ES-I3 (cell line): Measurements from ENCODE around the gene TMX4.
A peak's percentile ranks its signal among the peaks of the same experiment; 100 is the strongest.
"Not testable (repeated sequence)": the region's sequence is repeated elsewhere in the genome, so short reads cannot be mapped to it uniquely, and the experiment has no call there.

Source experiments
- H3K36me3 ChIP-seq: 2 replicates; pipeline ENCODE4 v1.6.1; 2013; ENCODE audit warnings: mild to moderate bottlenecking, low read length, control low read depth, moderate library complexity; ENCODE audit not compliant: insufficient read depth
- H3K4me1 ChIP-seq: 2 replicates; pipeline ENCODE4 v1.6.1; 2013; ENCODE audit warnings: mild to moderate bottlenecking, control low read depth, low read length; ENCODE audit not compliant: insufficient read depth
- H3K9ac ChIP-seq: 2 replicates; pipeline ENCODE4 v1.6.1; 2013; ENCODE audit warnings: low read depth, mild to moderate bottlenecking, low read length, moderate library complexity
- H3K9me3 ChIP-seq: 2 replicates; pipeline ENCODE4 v1.6.1; 2013; ENCODE audit warnings: mild to moderate bottlenecking, low read length, moderate library complexity; ENCODE audit not compliant: control insufficient read depth, insufficient read depth

The TMX4 gene

GRCh38 chr20:8036771-8037170, 17.2 kb upstream of the TMX4 start:
- H3K4me1 ChIP-seq = no peaks in the 10 kb centered on the region
- no peaks in the 10 kb centered on the region for H3K36me3 ChIP-seq
- no peak overlapping the region for H3K9ac ChIP-seq
- no peaks in the 10 kb centered on the region for H3K9me3 ChIP-seq

DNA sequence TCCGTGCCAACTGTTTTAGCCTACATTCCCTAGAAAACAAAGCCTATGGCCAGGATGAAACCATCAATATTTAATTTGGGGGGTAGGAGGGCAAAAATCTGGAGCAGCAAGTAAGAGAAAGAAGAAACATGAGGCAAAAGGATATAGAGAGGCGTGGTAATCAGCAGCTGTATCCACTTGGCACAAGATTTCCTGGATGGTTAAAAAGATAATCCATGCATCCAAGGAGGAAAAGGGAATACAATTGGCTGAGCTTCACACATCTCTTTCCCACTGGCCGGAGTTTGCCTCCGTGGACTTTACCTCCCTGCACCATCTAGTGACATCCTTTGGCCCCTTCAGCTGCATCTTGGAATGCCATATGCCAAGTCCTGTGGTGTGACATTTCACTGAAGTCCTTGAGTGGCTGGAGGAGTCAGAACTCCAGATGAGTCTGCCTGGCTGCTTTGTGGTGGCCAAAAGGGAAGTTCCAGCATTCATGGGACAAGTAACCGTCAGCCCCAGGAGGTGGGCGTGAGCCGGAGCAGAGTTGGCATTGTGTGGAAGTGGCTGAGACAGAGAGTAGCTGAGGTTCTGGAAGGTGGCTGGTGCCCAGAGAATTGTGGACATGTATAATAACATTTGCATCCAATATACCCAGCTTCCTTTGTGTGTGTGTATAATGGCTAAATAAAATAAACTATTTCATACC, 13.7 kb upstream of the TMX4 start:
- Histone ChIP-seq H3K9me3 (no peaks in the 10 kb centered on the region), H3K36me3 (no peaks in the 10 kb centered on the region), H3K9ac (no peak overlapping the region), H3K4me1 (no peaks in the 10 kb centered on the region)

DNA sequence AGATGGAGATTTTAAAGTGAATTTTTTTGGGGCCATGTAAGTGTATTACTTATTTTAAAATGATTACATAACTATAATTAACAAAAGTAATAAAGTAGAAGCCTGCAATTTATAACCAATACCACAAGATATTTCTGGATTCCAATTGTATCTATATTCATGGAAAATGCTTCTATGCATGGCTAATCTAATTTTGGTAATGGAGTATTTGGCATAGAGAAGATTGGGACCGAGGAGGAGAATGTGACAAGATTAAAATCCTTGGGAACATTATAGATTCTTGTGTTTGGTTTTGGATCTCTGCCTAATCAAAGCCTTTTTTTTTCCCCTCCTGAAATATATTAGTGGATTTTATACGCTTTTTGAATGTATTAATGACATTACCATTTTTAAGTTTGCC, 12.9 kb upstream of the TMX4 start:
- H3K9ac ChIP-seq = no peak overlapping the region
- no peaks in the 10 kb centered on the region for H3K9me3 ChIP-seq
- H3K36me3 ChIP-seq = no peaks in the 10 kb centered on the region
- H3K4me1 ChIP-seq = no peaks in the 10 kb centered on the region

- not testable (repeated sequence) for H3K36me3 ChIP-seq, H3K4me1 ChIP-seq, H3K9me3 ChIP-seq
Measured at GRCh38 chr20:8031539-8031938, 12.0 kb upstream of the TMX4 start.

DNA sequence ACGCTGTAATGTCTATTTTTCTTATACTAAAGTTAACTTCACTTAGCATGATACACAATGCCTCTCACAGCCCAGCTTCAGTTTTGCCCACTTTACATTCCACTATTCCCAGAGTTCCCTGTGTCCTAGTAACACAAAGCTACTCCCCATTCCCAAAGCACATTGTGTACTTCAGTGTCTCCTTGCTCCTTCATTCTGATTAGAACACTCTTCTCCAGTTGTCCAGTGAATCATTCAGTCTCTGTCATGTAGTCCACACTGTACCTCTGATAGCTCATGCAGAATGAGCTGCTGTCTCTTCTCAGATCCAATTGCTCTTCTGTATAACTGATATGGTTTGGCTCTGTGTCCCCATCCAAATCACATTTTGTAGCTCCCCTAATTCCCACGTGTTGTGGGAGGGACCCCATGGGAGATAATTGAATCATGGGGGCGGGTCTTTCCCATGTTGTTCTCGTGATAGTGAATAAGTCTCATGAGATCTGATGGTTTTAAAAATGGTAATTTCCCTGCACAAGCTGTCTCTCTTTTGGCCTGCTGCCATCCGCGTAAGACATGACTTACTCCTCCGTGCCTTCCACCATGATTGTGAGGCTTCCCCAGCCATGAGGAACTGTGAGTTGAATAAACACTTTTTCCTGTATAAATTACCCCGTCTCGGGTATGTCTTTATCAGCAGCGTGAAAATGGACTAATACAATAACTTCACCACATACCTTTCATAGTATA, 2.1 kb upstream of the TMX4 start:
- no peaks in the 10 kb centered on the region for H3K36me3 ChIP-seq
- no peaks in the 10 kb centered on the region for H3K4me1 ChIP-seq
- H3K9me3 ChIP-seq = no peaks in the 10 kb centered on the region
- no peak overlapping the region for H3K9ac ChIP-seq

More at GRCh38 chr20:8031539-8031938, 12.0 kb upstream of the TMX4 start:
- H3K9ac ChIP-seq = not testable (repeated sequence)

GRCh38 chr20:8020314-8021079, 936 bp upstream of the TMX4 start:
- H3K9ac ChIP-seq = no peak overlapping the region
- no peaks in the 10 kb centered on the region for H3K9me3 ChIP-seq
- no peaks in the 10 kb centered on the region for H3K36me3 ChIP-seq
- H3K4me1 ChIP-seq = no peaks in the 10 kb centered on the region

- Histone ChIP-seq H3K9ac (peak overlapping the region; percentile 85; the same call in 1 of the 2 replicates), H3K9me3 (no peaks in the 10 kb centered on the region), H3K4me1 (no peaks in the 10 kb centered on the region), H3K36me3 (no peaks in the 10 kb centered on the region)
Measured at GRCh38 chr20:8019998-8020247, 362 bp upstream of the TMX4 start.

DNA sequence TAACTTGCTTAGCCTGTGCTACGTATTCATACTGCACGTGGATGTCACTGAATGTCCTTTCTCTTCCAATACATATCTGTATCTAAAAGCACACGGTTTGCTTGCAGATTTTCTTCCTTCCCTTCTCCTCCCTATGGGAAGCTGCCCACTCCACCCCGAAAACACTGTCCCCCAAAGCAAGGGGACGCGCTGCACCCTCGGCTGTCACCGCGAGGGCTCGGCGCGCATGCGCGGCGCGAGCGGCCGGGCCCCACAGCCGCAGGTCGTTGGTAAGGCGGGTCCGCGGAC, 659 bp downstream of the TMX4 start:
- H3K9me3 ChIP-seq = no peaks in the 10 kb centered on the region
- peak overlapping the region; percentile 85 for H3K9ac ChIP-seq
- no peaks in the 10 kb centered on the region for H3K36me3 ChIP-seq
- H3K4me1 ChIP-seq = no peaks in the 10 kb centered on the region

GRCh38 chr20:8012724-8013123, 6.8 kb downstream of the TMX4 start:
- Histone ChIP-seq H3K9me3 (no peaks in the 10 kb centered on the region), H3K9ac (no peak overlapping the region), H3K36me3 (no peaks in the 10 kb centered on the region), H3K4me1 (no peaks in the 10 kb centered on the region)

DNA sequence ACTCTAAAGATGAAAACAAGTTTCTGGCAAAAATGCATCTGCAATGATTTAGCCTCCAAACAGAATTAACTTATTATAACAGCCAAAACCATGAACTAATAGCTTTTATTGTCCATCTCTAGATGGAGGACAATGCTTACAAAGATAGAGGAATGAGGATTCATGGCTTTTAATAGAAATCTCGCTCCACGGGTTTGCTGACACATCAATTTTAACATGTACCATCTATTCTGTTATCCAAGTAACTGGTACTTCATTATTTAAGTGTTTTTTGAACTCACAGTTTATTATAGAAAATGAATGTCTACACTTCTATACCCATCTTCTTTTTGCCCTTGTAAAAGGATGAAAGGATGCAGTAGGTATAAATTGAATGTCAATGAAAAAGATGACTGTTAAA, 10.8 kb downstream of the TMX4 start:
- no peaks in the 10 kb centered on the region for H3K9me3 ChIP-seq
- H3K4me1 ChIP-seq = no peaks in the 10 kb centered on the region
- H3K9ac ChIP-seq = no peak overlapping the region
- no peaks in the 10 kb centered on the region for H3K36me3 ChIP-seq

DNA sequence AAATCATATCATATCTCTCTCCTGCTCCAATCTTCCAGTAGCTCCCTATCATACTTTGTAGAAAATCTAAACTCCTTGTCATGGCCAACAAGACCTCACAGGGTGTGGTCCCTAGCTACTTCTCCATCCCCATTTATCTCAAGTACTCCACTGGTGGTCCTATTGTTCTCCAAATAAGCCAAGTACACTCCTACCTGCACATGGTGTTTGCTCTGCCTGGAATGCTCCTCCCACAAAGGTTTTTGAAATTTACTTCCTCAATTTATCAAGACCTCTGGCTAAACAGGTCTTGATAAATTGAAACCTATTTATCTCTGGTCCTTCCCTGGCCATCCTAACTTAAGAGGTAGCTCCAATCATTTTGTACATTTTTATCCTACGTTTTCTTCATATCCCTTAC, 12.1 kb downstream of the TMX4 start:
- no peak overlapping the region for H3K9ac ChIP-seq
- no peaks in the 10 kb centered on the region for H3K4me1 ChIP-seq
- no peaks in the 10 kb centered on the region for H3K9me3 ChIP-seq
- no peaks in the 10 kb centered on the region for H3K36me3 ChIP-seq

- Histone ChIP-seq H3K4me1 (no peaks in the 10 kb centered on the region), H3K36me3 (no peaks in the 10 kb centered on the region), H3K9me3 (no peaks in the 10 kb centered on the region), H3K9ac (peak overlapping the region; percentile 30; the same call in 1 of the 2 replicates)
Measured at GRCh38 chr20:8005575-8006366, 13.8 kb downstream of the TMX4 start.

- Histone ChIP-seq H3K4me1 (no peaks in the 10 kb centered on the region), H3K9ac (no peak overlapping the region), H3K9me3 (no peaks in the 10 kb centered on the region), H3K36me3 (no peaks in the 10 kb centered on the region)
Measured at GRCh38 chr20:8005033-8005432, 14.5 kb downstream of the TMX4 start.

- H3K9me3 ChIP-seq = no peaks in the 10 kb centered on the region
- no peak overlapping the region for H3K9ac ChIP-seq
- peaks cover 3% of the 10 kb centered on the region; the same call in 1 of the 2 replicates for H3K36me3 ChIP-seq
- H3K4me1 ChIP-seq = no peaks in the 10 kb centered on the region
Measured at GRCh38 chr20:8002056-8002455, 17.5 kb downstream of the TMX4 start.
